22Rv1 (cell line): Measurements from ENCODE around the gene TMEM37.

Experiments used
- ZFX ChIP-seq: fragments of 450-650 bp; IDR thresholded peaks from 2 replicates; pipeline ENCODE4 v1.6.1; 2017; ENCODE audit warnings: antibody characterized with exemption, borderline replicate concordance
- TF ChIP-seq, protein P1 (sequence below): fragments of 450-650 bp; IDR thresholded peaks from 2 replicates; pipeline ENCODE4 v1.5.1; 2017; ENCODE audit warnings: mild to moderate bottlenecking

GRCh38 chr2:119441376-119442225 is 9.9 kb downstream of the TMEM37 start:
- TF ChIP-seq, protein P1, sequence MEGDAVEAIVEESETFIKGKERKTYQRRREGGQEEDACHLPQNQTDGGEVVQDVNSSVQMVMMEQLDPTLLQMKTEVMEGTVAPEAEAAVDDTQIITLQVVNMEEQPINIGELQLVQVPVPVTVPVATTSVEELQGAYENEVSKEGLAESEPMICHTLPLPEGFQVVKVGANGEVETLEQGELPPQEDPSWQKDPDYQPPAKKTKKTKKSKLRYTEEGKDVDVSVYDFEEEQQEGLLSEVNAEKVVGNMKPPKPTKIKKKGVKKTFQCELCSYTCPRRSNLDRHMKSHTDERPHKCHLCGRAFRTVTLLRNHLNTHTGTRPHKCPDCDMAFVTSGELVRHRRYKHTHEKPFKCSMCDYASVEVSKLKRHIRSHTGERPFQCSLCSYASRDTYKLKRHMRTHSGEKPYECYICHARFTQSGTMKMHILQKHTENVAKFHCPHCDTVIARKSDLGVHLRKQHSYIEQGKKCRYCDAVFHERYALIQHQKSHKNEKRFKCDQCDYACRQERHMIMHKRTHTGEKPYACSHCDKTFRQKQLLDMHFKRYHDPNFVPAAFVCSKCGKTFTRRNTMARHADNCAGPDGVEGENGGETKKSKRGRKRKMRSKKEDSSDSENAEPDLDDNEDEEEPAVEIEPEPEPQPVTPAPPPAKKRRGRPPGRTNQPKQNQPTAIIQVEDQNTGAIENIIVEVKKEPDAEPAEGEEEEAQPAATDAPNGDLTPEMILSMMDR, result no peak
- no peak for TF ChIP-seq ZFX
